Mesenteric fat pad (tissue), 1 donor: ENCODE measurements around the gene TTLL6. TPM values are rescaled to one million over a fixed set of nuclear protein-coding genes. Genes with fewer than 3 reads are reported as not detected.
"Not testable (repeated sequence)": the region's sequence is repeated elsewhere in the genome, so short reads cannot be mapped to it uniquely, and the experiment has no call there.

Experiments used
- DNase-seq: peaks from one replicate; pipeline ENCODE4 v3.0.0-alpha.2; 2020; ENCODE audit warnings: low spot score
- microRNA-seq: library from miRNA; unstranded; fragments of <30 nt; microRNA quantifications from one replicate; pipeline ENCODE4 v1.2.0, GENCODE V29; 2020; ENCODE audit warnings: borderline number of aligned reads
- total RNA-seq: library from RNA; stranded (reverse); fragmentation: NEBNext Ultra II Directional; extraction: Animal tissue kit (Norgen Biotek cat#: 25700); gene quantifications from one replicate; pipeline ENCODE4 v1.2.1, GENCODE V29; 2021
- donor health status: DM: yes; HTN: yes; CAD: no.

Gene TTLL6
- total RNA-seq, 1 donor from 2014 or later: not detected

DNA sequence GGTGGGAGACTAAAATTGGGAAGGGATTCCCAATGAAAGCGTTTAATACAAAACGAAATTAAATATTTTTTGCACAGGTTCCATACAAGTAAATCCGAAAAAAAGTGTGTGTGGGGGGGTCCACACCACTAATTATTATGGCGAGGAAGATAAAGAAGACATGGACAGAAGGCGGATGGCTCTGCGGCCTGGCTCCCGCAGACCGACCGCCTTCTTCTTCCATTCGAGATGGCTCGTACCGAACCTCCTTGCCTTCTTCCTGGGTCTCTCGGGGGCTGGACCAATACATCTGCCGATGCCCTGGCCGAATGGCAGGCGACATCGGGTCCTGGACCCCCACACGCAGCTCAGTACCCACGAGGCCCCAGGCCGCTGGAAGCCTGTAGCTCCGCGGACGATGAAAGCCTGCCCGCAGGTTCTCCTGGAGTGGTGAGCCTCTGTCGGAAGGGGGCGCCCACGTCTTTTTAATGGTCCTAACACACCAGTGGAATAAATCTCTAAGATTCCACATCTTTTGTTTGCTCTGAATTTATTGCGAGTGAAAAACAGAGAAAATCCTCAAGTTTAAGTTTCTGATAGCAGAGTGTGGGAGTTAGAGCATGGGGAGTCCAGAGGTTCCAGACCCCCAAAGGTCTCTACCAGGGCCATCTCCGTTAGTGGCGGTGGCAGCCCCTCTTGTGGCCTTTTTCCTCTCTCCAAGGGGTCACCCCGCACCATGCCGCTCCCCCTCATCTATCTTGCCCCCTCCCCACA is 92.6 kb downstream of the TTLL6 start:
- no peak for DNase-seq

GRCh38 chr17:48723423-48724250 is 93.4 kb downstream of the TTLL6 start:
- no peak for DNase-seq

DNA sequence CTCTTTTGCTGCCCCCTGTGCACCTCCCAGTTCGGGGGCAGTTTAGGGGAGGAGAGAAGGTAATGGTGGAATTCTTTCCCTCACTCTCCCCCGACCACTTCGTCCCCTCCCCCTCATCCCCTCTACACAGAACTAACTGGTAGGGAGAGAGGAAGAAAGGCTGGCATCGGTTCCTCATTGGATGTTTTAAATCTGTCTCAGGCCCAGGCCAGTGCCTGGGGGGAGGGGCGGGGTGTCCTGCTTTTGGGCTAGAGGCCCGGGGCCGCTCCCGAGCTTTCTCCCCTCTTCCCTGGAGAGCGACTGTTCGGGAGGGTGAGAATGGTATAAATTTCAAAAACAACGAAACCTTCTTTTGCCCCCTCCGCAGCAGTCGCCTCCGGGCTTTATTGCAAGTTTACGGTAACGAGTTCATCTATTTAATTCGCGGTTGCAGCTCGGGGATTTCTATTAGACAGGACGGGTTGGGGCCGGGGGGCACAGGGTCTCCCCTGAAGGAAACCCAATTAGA is 94.1 kb downstream of the TTLL6 start, which contains the start of gene PRAC2:
Gene PRAC2, plus strand, starts transcription at position 271 of the 508 bp plus-strand sequence. CDS start 1,226 bp downstream, outside the sequence.
- no peak for DNase-seq

GRCh38 chr17:48722201-48722907 is 94.7 kb downstream of the TTLL6 start, which contains the start of gene PRAC1:
TSS of gene PRAC1 (minus strand) at chr17:48722518. CDS start at chr17:48722392, 126 bp downstream.
- no peak for DNase-seq

DNA sequence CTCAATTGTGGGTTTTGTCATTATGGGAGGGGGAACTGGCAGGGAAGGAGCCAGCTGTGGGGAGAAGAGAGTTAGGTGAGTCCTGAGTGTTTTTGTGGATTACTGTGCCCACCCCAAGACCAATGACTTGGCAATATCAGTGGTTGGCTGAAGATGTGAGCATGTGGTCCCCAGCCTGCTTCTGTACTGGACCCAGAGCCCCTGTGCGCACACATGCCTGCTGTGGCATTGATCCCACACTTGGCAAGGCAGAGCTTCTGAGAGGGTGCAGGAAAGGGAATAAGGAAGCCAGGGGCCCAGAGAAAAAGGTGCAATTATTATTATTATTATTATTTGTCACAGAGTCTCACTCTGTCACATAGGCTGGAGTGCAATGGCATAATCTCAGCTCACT is 96.0 kb downstream of the TTLL6 start:
- DNase-seq: no peak

DNA sequence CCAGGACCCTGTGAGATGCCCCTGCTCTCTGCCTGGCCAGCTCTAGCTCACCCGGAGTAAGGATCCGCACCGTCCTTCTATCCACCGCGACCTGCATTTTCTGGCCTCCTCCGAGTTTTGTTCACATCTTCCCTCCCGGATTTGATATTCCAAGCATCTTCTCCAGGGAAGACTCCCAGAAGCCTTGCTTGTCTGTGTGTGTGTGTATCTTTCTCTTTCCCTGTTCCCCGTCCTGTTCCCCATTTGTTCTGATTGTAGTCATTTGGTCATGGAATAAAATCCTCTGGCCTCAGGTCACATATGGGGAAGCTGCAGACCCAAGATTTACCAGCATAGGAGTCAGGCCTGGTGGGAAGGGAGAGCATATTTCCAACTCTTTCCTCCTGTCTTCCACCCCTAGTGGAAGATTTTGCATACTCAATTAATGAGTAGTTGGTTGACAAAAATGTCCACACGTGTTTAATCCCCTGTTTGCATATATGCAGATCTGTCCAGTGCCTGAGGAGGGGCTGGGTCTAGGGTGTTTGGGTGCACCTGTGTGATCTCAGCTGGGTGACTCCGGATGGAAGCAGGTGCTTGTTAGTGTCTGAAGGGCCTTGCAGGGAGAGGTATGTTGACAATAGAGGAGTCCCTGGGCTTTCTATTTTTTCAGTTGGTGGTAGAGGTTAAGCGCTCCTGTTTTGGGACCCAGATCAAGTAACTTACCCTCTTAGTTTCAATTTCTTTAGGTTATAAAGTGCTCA is 96.6 kb downstream of the TTLL6 start:
- no peak for DNase-seq

- DNase-seq: no peak
Measured at GRCh38 chr17:48719642-48720265, 97.3 kb downstream of the TTLL6 start.

- DNase-seq: no peak
Measured at GRCh38 chr17:48718761-48719641, 98.0 kb downstream of the TTLL6 start.

GRCh38 chr17:48718227-48718760 is 98.7 kb downstream of the TTLL6 start:
- DNase-seq: no peak

- DNase-seq: no peak
Measured at GRCh38 chr17:48717367-48718226, 99.4 kb downstream of the TTLL6 start.

DNA sequence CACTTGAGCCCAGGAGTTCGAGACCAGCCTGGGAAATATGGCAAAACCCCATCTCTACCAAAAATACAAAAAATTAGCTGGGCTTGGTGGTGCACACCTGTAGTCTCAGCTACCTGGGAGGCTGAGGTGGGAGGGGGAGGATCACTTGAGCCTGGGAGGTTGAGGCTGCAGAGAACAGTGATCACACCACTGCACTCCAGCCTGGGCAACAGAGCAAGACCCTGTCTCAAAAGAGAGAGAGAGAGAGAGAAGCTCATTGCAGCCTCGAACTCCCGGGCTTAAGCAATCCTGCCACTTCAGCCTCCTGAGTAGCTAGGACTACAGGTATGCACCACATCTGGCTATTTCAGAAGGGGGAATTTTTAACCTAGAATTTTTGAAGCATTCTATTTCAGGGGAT is 100.5 kb downstream of the TTLL6 start:
- DNase-seq: not testable (repeated sequence)

DNA sequence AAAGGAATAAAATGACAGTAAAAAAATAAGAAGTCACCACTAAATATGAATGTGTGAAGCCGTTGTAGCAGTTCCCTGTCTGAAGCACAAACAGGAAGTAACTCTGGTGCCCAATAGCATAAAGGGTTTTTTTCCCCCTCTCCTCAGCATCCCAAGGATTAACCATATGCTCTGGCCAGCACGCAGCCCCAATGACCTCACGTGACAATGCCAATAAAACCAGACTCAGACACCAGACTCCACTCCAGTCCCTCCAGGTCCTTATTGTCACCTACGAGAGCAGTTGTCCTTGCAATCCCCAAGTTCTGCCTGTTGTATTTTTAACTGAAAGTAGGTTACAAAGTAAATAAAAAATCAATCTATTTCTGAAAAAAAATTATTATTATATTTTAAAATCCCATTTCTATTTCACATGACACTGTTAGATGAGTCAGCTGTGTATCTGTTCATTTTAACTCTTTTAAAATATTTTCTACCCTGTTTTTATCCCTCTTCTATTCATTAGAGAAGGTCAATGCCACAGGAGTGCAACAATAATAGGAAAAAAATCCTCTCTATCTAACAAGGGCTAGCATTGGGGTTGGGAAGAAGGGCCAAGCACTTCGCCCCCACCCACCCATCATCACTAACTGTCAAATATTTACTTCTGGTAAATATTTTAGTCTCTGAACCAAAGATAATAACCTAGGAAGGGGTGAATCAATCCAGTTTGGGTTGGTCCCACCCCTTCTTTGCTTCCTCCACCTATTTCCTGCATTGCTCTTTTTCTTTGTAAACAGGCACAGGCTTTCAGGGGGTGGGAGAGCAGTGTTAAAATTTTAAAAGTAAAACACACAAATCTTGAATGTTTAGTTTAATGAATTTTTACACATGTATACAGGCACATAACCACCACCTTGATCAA is 101.3 kb downstream of the TTLL6 start:
- no peak for DNase-seq

Small RNA genes lying within 50 kb of the gene (microRNA-seq; reads per million reads assigned to microRNA genes)
- not detected for gene MIR3185

Other genes with a start within 250 kb of the TTLL6 start
- 5.7 TPM for gene HOXB4, start 238.9 kb downstream of the TTLL6 start, total RNA-seq
- 12.6 TPM for gene HOXB3, start 227.0 kb downstream of the TTLL6 start, total RNA-seq
- gene HOXB5, start 223.4 kb downstream of the TTLL6 start, total RNA-seq: 2.0 TPM
- gene HOXB6, start 212.2 kb downstream of the TTLL6 start, total RNA-seq: 8.9 TPM
- 12.8 TPM for gene HOXB7, start 206.2 kb downstream of the TTLL6 start, total RNA-seq
- gene HOXB8, start 201.9 kb downstream of the TTLL6 start, total RNA-seq: 2.3 TPM
- gene HOXB9, start 190.9 kb downstream of the TTLL6 start, total RNA-seq: 0.58 TPM
- not detected for gene PRAC1, start 94.7 kb downstream of the TTLL6 start, total RNA-seq
- not detected for gene PRAC2, start 94.0 kb downstream of the TTLL6 start, total RNA-seq
- not detected for gene HOXB13, start 88.5 kb downstream of the TTLL6 start, total RNA-seq
- 168 TPM for gene CALCOCO2, start 13.8 kb upstream of the TTLL6 start, total RNA-seq
- gene ATP5MC1, start 75.6 kb upstream of the TTLL6 start, total RNA-seq: 51.0 TPM
- 57.5 TPM for gene UBE2Z, start 91.2 kb upstream of the TTLL6 start, total RNA-seq
- gene SNF8, start 127.6 kb upstream of the TTLL6 start, total RNA-seq: 104 TPM
- not detected for gene GIP, start 151.4 kb upstream of the TTLL6 start, total RNA-seq
- gene IGF2BP1, start 180.2 kb upstream of the TTLL6 start, total RNA-seq: not detected